NCI-H2196 (cell line): ENCODE measurements around the gene NLGN1.

Experiments
- DNase-seq: peaks from one replicate; lab custom pipeline; 2025; ENCODE audit not compliant: unreplicated experiment; lab: John Stamatoyannopoulos, UW

Gene NLGN1

DNA sequence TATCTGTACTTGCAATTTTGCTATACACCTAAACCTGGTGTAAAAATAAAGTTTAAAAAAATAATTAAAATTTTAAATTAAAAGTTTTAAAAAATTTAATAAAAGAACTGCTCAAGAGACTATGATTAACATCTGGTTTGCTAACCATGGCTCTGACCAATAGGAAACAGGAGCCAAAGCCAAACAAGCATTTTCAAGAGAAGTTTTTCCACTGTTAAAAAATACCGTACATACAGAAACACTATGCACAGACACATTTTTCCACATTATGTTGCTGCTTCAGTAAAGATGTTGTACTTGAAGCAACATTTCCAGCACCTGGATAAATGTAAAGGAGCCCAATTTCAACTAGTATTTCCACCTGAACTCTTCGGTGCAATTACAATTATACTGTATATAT is 917.7 kb downstream of the NLGN1 start:
- no peak for DNase-seq

- DNase-seq: no peak
Observed at GRCh38 chr3:174317005-174317404, 919.5 kb downstream of the NLGN1 start.

DNA sequence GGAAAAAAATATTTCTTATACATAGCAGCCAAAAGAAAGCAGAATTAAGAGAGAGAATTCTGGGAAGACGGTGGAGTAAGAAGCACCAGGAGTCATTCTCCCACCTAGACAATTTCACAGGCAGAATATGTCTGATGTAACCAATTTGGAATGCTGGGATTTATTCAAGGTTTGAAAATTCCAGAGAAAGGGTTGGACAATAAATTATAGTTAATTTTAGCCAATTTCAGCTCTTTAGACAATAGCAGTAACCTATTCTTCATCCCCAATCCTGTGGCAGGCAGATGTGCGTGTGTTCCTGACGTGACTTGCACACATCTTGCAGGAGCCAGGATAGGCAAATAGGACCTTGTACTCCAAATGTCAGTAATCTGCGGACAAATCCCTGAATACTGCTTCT is 920.6 kb downstream of the NLGN1 start:
- DNase-seq: no peak

GRCh38 chr3:174321548-174321947 is 924.0 kb downstream of the NLGN1 start:
- DNase-seq: no peak

DNA sequence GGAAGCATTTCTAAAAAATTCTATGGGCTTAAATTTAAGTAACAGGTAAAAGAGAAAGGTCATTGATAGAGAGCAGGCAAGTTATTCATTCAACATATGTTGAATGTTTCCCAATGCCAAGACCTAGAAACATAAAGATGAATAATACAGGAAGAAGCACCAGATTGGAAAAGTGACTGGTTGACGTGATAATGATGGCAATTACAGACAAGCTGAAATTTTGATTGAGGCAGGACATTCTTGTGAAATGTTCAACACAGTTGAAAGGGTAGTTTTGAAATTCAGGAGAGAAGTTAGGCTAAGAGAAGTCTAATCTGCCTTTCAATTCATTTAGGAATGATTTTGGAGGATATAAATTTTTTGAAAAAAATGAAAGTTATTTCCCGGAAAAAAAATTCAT is 925.2 kb downstream of the NLGN1 start:
- DNase-seq: no peak

DNA sequence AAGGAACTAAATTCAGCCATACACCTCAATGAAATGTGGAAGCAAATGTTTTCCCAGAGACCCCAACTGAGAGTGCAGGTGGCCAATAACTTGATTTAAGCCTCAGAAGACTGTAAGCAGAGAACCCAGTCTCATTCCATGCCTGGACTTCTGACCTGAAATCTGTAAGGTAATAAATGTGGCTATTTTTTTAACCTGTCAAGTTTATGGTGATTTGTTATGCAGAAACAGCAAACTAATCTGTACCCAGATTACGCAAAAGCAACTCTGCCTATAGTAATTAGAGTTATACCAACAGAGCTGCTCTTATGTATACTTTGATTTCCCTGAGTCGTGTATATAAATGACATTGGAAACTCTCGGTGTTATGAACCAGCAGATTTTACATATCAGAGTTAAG is 927.6 kb downstream of the NLGN1 start:
- no peak for DNase-seq

DNA sequence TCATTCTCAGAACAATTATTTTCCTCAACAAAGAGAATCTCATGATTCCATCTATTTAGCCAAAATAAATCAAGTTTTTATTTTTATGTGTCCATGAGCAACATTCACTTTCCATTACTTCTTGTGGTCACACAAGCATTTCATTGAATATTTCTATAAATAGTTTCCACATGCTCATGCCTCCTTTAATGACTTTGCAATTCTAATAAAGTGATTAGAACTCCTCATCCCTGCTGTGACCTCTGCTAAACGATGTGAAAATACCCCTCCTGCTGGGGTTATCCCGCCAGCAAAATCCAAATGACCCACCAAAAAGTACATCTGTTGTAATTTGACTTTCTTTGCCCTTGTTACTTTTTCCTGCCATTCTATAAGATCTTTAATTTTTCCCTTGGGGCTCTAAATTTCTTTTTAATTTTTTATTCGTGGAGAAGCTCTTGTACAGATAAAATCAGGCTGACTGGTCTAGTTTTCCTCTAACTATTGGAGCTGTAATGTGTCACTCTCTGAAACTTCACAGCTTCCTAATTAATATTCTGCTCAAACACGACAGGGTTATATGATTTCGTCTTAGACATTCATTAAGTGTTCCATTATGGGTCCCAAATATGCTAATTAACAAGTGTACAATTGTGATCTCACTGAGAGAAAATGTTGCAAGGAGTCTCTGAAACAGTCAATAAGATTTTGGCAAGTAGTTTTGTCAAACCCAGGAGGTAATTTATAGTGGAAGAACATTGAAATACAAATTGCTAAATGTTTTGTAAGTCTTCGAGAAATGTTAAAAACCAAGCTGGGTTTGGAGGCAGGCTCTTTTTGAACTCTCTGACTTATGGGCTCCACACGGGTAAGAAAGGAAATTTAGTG is 928.5 kb downstream of the NLGN1 start:
- no peak for DNase-seq

GRCh38 chr3:174329321-174329720 is 931.8 kb downstream of the NLGN1 start:
- DNase-seq: no peak

GRCh38 chr3:174330303-174330702 is 932.8 kb downstream of the NLGN1 start:
- DNase-seq: peak; percentile 7

DNA sequence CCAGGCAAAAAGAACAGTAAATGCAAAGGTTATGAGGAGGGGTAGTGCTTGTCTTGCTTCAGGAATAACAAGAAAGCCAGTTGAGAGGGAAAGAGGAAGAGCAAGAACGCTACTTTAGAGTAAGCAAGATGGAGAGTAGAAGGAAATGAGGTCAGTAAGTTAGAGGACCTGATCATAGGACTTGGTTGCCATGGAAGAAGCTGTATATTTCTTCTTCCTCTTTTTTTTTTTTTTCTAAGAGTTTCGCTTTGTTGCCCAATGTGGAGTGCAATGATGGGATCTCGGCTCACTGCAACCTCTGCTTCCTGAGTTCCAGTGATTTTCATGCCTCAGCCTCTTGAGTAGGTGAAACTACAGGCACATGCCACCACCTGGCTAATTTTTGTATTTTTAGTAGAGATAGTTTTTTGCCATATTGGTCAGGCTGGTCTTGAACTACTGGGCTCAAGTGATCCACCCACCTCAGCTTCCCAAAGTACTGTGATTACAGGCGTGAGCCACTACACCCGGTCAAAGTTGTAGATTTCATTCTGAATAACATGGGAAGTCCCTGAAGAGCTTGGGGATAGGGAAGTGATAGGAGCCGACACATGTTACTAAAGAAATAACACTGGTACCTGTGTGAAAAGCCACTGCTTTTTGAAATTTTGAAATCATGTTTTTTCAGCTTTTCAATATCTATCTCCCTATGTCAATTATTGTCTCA is 933.7 kb downstream of the NLGN1 start:
- no peak for DNase-seq

DNA sequence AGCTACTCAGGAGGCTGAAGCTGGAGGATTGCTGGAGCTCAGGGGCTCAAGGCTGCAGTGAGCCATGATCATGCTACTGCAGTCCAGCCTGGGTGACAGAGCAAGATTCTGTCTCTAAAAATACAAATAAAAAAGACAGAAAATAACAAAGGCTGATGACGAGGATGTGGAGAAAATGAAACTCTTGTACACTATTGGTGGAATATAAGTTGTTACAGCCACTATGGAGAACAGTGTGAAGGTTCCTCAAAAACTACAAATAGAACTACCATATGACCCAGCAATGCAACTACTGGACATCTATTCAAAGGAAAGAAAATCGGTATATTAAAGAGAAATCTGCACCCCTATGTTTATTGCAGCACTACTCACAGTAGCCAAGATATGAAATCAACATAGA is 934.8 kb downstream of the NLGN1 start:
- no peak for DNase-seq

GRCh38 chr3:174333640-174334039 is 936.1 kb downstream of the NLGN1 start:
- peak; percentile 77 for DNase-seq

DNA sequence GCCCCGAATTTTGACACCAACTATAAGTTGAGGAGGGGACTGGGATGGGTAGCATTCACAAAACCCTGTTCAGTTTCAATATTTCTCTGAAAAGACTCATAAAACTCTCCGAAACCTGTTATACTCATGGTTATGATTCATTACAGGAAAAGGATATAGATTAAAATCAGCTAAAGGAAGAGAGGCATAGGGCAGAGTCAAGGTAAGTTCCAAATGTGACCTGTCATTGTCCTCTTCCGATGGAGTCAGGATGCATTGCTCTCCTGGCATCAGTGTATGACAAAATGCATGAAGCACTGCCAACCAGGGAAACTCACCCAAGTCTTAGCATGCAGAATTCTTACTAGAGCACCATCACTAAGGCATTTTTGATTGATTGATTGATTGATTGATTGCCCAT is 936.6 kb downstream of the NLGN1 start:
- DNase-seq: no peak

DNA sequence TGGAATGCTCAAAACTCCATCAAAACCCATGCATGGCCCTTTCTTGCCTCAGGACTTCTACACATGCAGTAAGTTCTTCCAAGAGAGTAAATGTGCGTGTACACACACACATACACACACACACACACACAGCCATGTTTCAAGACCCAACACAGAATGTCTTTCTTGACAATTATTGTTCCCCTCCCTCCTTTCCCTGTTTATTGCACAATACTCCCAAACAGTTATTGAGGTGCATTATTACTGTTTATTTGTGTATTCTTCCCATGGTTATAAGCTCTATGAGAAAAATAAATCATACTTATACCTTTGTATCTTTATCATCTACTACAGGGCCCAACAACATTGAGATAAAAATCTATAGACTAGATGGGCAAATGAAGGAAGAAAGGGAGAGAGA is 937.8 kb downstream of the NLGN1 start:
- DNase-seq: no peak

- DNase-seq: no peak
Observed at GRCh38 chr3:174335910-174336309, 938.4 kb downstream of the NLGN1 start.
